ENCODE measurements around the gene LRRC4.

DNA sequence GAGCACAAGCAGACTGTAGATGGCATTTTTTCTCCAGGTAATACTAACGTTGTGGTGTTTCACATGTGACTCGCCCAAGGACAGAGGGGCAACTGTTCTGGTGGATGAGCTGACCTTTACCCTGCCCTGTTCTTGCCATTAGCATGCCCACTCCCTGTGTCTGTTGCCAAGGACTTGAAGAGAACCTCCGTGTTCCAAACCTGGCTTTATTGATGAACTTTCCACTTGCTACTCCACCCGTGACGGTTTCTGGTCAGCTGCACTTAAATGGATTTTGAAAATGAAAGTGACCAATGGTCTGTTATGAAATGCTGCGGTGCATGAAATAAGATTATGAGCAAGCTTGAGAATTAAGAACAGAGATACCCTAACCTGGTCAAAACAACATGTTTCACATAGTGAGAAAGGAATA, 30.4 kb downstream of the LRRC4 start:
- no peak for TF ChIP-seq CTCF (IDR thresholded peaks at IDR 0.05)
- no peak for TF ChIP-seq ZFX (IDR thresholded peaks at IDR 0.05; ENCODE audit: borderline replicate concordance)
